HepG2 (cell line): Measurements from ENCODE around the gene MRPL10. TPM values are rescaled to one million over a fixed set of nuclear protein-coding genes. Genes with fewer than 3 reads are reported as not detected.

Source experiments
- CBX5 ChIP-seq: sonication (generic); formaldehyde crosslinking; IDR thresholded peaks from 2 replicates; pipeline ENCODE4 v1.4.0; 2020; ENCODE audit warnings: missing genetic modification reagents, borderline replicate concordance
- CREM ChIP-seq, 2 experiments: sonication (generic) in 1 of 2; formaldehyde crosslinking in 1 of 2; IDR thresholded peaks; 2 replicates each; pipeline versions ENCODE4 v1.4.0 to v1.6.1; 2016 to 2020; ENCODE audit warnings: antibody characterized with exemption in 1 of 2, mild to moderate bottlenecking in 1 of 2, missing genetic modification reagents in 1 of 2
- FOXK2 ChIP-seq: fragments of 450-650 bp; IDR thresholded peaks from 2 replicates; pipeline ENCODE4 v1.6.1; 2016
- HIVEP1 ChIP-seq: sonication (generic); formaldehyde crosslinking; IDR thresholded peaks from 2 replicates; pipeline ENCODE4 v1.4.0; 2020; ENCODE audit warnings: mild to moderate bottlenecking, missing genetic modification reagents
- HOXA5 ChIP-seq: sonication (generic); formaldehyde crosslinking; IDR thresholded peaks from 2 replicates; pipeline ENCODE4 v1.4.0; 2020; ENCODE audit warnings: missing genetic modification reagents
- ISL2 ChIP-seq: sonication (generic); formaldehyde crosslinking; IDR thresholded peaks from 2 replicates; pipeline ENCODE4 v1.5.0; 2020; ENCODE audit warnings: missing genetic modification reagents
- KLF16 ChIP-seq, 2 experiments: sonication (generic) in 1 of 2; formaldehyde crosslinking in 1 of 2; IDR thresholded peaks; 2 replicates each; pipeline versions ENCODE4 v1.6.1 to v1.8.0; 2016 to 2023; ENCODE audit warnings: missing genetic modification reagents in 2 of 2, missing compliant biosample characterization in 1 of 2
- LCORL ChIP-seq, 2 experiments: fragments of 450-650 bp in 1 of 2; sonication (generic) in 1 of 2; formaldehyde crosslinking in 1 of 2; IDR thresholded peaks; 2 replicates each; pipeline versions ENCODE4 v1.5.0 to v1.6.1; 2017 to 2020; ENCODE audit warnings: antibody characterized with exemption in 1 of 2, missing genetic modification reagents in 1 of 2
- MXD4 ChIP-seq: IDR thresholded peaks from 2 replicates; pipeline ENCODE4 v1.6.1; 2016; ENCODE audit warnings: mild to moderate bottlenecking, missing biosample characterization, missing genetic modification reagents
- NAIF1 ChIP-seq: sonication (generic); formaldehyde crosslinking; IDR thresholded peaks from 2 replicates; pipeline ENCODE4 v1.5.0; 2020; ENCODE audit warnings: mild to moderate bottlenecking, missing genetic modification reagents, borderline replicate concordance
- PHB2 ChIP-seq: fragments of 450-650 bp; IDR thresholded peaks from 2 replicates; pipeline ENCODE4 v1.6.1; 2018; ENCODE audit not compliant: partially characterized antibody
- RFXANK ChIP-seq: IDR thresholded peaks from 2 replicates; pipeline ENCODE4 v1.6.1; 2016
- SP140L ChIP-seq: sonication (generic); formaldehyde crosslinking; IDR thresholded peaks from 2 replicates; pipeline ENCODE4 v1.4.0; 2020; ENCODE audit warnings: missing genetic modification reagents, borderline replicate concordance
- SRF ChIP-seq: IDR thresholded peaks from 2 replicates; pipeline ENCODE4 v1.6.1; 2011; ENCODE audit warnings: mild to moderate bottlenecking, low read depth, low read length, moderate library complexity
- TBX2 ChIP-seq: sonication (generic); formaldehyde crosslinking; IDR thresholded peaks from 2 replicates; pipeline ENCODE4 v1.5.0; 2020; ENCODE audit warnings: missing genetic modification reagents, mild to moderate bottlenecking, borderline replicate concordance
- ZNF234 ChIP-seq: sonication (generic); formaldehyde crosslinking; conservative IDR thresholded peaks from 2 replicates; pipeline ENCODE4 v1.5.1; 2020; ENCODE audit warnings: mild to moderate bottlenecking, missing genetic modification reagents
- ZNF235 ChIP-seq: sonication (generic); formaldehyde crosslinking; IDR thresholded peaks from 2 replicates; pipeline ENCODE4 v1.8.1; 2023; ENCODE audit warnings: mild to moderate bottlenecking, missing genetic modification reagents, borderline replicate concordance
- ZNF256 ChIP-seq: sonication (generic); formaldehyde crosslinking; conservative IDR thresholded peaks from 2 replicates; pipeline ENCODE4 v1.4.0; 2020; ENCODE audit warnings: missing genetic modification reagents
- ZNF33A ChIP-seq: sonication (generic); formaldehyde crosslinking; IDR thresholded peaks from 2 replicates; pipeline ENCODE4 v1.5.1; 2020; ENCODE audit warnings: missing genetic modification reagents, mild to moderate bottlenecking, moderate library complexity, borderline replicate concordance
- ZNF446 ChIP-seq: sonication (generic); formaldehyde crosslinking; IDR thresholded peaks from 2 replicates; pipeline ENCODE4 v1.5.0; 2020; ENCODE audit warnings: mild to moderate bottlenecking, missing genetic modification reagents
- ZNF615 ChIP-seq: sonication (generic); formaldehyde crosslinking; IDR thresholded peaks from 2 replicates; pipeline ENCODE4 v1.5.0; 2020; ENCODE audit warnings: mild to moderate bottlenecking, missing genetic modification reagents, borderline replicate concordance
- ZNF749 ChIP-seq: sonication (generic); formaldehyde crosslinking; IDR thresholded peaks from 2 replicates; pipeline ENCODE4 v1.8.0; 2022; ENCODE audit warnings: mild to moderate bottlenecking, missing genetic modification reagents, moderate library complexity, borderline replicate concordance
- ZNF781 ChIP-seq: sonication (generic); formaldehyde crosslinking; IDR thresholded peaks from 2 replicates; pipeline ENCODE4 v1.5.1; 2020; ENCODE audit warnings: borderline replicate concordance, mild to moderate bottlenecking, missing genetic modification reagents; ENCODE audit errors: not compliant biosample characterization
- polyA plus RNA-seq, 8 experiments: library from polyadenylated mRNA; depleted of rRNA in 3 of 8; stranded (reverse) in 7 of 8; unstranded in 1 of 8; fragments of >200 nt; fragmentation: Illumina TruSeq in 4 of 8; extraction: Trizol in 4 of 8; gene quantifications; 2 replicates each; pipeline versions ENCODE4 v1.2.1 to v1.2.3, GENCODE V29; 2011 to 2016; ENCODE audit warnings: low read depth in 4 of 8, missing spikeins in 1 of 8, mixed read lengths in 1 of 8; ENCODE audit not compliant: insufficient read depth in 1 of 8
- total RNA-seq, 5 experiments: library from RNA; depleted of rRNA; stranded (reverse); fragments of >200 nt; fragmentation: Illumina TruSeq; extraction: Trizol; gene quantifications; 2 replicates each; pipeline ENCODE4 v1.2.3, GENCODE V29; 2016; ENCODE audit warnings: low read depth in 1 of 5
- TF ChIP-seq, protein P1 (sequence below): IDR thresholded peaks from 2 replicates; pipeline ENCODE4 v1.6.1; 2016; ENCODE audit warnings: mild to moderate bottlenecking, missing biosample characterization, missing genetic modification reagents
- TF ChIP-seq, protein P2 (sequence below): sonication (generic); formaldehyde crosslinking; IDR thresholded peaks from 2 replicates; pipeline ENCODE4 v1.4.0; 2020; ENCODE audit warnings: mild to moderate bottlenecking, missing genetic modification reagents
- TF ChIP-seq, protein P3 (sequence below): sonication (generic); formaldehyde crosslinking; IDR thresholded peaks from 2 replicates; pipeline ENCODE4 v1.4.0; 2020; ENCODE audit warnings: missing genetic modification reagents, borderline replicate concordance

MRPL10 gene
- total and polyA plus RNA-seq, 2 of the 13 experiments (the other 11 are each of a cell fraction or from before 2014, with no cell fraction given) = 56.7 to 149 TPM

DNA sequence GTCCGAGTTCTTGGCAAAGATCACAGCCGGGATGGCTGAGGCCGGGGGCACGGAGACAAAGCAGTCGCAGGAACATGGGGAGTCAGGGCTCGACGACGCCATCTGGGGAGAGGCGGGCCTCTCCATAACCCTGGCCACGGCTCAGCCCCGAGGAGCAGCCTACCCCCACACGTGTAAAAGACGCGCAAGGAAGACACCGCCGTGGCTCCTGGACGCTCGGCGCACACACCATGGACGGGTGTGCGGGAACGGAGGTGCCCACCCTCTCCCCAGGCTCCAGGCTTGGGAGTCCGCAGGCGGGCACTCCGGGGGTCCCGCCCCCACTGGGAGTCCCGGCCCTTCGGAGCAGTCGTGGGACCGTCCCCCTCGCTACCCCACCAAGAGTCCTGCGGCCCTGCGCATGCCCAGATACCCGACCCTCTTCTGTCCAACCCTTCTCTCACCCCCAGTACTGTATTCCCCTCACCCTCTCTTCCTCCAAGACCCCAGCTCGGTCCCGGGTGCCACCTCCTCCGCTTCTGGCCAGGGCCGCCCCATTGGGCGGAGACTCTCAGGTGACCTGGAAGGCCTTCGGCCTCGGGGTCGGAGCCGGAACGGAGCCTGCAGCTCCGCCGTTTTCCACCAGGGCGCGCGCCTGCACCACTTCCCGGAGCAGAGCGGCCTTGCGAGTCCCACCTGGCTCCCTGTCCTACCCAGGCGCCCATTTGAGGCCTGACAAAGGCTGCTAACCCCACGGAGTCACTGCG, 9.6 kb upstream of the MRPL10 start, which contains the start of gene SCRN2 (continued):
- TF ChIP-seq CREM (IDR thresholded peaks at IDR 0.05) (peak; percentile 24; the same call in 1 of the 2 replicates), CREM (CRISPR knock-in tag; IDR thresholded peaks at IDR 0.05) (no peak), ISL2 (CRISPR knock-in tag) (peak; percentile 73), MXD4 (CRISPR knock-in tag) (peak; percentile 87), LCORL (IDR thresholded peaks at IDR 0.05) (no peak), LCORL (CRISPR knock-in tag; IDR thresholded peaks at IDR 0.05) (peak; percentile 94), ZNF235 (CRISPR knock-in tag) (no peak), SRF (no peak), HIVEP1 (peak; percentile 78; the same call in 1 of the 2 replicates), ZNF749 (no peak), ZNF33A (peak; percentile 75; the same call in 1 of the 2 replicates), TBX2 (CRISPR knock-in tag) (peak; percentile 78), KLF16 (CRISPR knock-in tag; IDR thresholded peaks at IDR 0.05) (peak in 1 of 2 experiments; percentile 75; a peak in 1 of 4 replicates), ZNF781 (CRISPR knock-in tag) (peak; percentile 13), ZNF446 (0 out of 2 replicates have a peak, but pooled peaks have one; percentile 60), FOXK2 (no peak), ZNF256 (CRISPR knock-in tag) (peak; percentile 34; the same call in 1 of the 2 replicates), RFXANK (CRISPR knock-in tag) (peak; percentile 81; the same call in 1 of the 2 replicates), NAIF1 (peak; percentile 15; the same call in 1 of the 2 replicates), HOXA5 (CRISPR knock-in tag) (peak; percentile 79; the same call in 1 of the 2 replicates), ZNF615 (CRISPR knock-in tag) (no peak), SP140L (CRISPR knock-in tag) (0 out of 2 replicates have a peak, but pooled peaks have one; percentile 17), PHB2 (no peak), CBX5 (CRISPR knock-in tag) (peak; percentile 30; the same call in 1 of the 2 replicates), ZNF234 (CRISPR knock-in tag) (no peak)
- TF ChIP-seq, protein P1, sequence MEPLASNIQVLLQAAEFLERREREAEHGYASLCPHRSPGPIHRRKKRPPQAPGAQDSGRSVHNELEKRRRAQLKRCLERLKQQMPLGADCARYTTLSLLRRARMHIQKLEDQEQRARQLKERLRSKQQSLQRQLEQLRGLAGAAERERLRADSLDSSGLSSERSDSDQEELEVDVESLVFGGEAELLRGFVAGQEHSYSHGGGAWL = peak; percentile 34; the same call in 1 of the 2 replicates
- TF ChIP-seq, protein P2, sequence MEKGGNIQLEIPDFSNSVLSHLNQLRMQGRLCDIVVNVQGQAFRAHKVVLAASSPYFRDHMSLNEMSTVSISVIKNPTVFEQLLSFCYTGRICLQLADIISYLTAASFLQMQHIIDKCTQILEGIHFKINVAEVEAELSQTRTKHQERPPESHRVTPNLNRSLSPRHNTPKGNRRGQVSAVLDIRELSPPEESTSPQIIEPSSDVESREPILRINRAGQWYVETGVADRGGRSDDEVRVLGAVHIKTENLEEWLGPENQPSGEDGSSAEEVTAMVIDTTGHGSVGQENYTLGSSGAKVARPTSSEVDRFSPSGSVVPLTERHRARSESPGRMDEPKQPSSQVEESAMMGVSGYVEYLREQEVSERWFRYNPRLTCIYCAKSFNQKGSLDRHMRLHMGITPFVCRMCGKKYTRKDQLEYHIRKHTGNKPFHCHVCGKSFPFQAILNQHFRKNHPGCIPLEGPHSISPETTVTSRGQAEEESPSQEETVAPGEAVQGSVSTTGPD = 0 out of 2 replicates have a peak, but pooled peaks have one; percentile 57
- TF ChIP-seq, protein P3, sequence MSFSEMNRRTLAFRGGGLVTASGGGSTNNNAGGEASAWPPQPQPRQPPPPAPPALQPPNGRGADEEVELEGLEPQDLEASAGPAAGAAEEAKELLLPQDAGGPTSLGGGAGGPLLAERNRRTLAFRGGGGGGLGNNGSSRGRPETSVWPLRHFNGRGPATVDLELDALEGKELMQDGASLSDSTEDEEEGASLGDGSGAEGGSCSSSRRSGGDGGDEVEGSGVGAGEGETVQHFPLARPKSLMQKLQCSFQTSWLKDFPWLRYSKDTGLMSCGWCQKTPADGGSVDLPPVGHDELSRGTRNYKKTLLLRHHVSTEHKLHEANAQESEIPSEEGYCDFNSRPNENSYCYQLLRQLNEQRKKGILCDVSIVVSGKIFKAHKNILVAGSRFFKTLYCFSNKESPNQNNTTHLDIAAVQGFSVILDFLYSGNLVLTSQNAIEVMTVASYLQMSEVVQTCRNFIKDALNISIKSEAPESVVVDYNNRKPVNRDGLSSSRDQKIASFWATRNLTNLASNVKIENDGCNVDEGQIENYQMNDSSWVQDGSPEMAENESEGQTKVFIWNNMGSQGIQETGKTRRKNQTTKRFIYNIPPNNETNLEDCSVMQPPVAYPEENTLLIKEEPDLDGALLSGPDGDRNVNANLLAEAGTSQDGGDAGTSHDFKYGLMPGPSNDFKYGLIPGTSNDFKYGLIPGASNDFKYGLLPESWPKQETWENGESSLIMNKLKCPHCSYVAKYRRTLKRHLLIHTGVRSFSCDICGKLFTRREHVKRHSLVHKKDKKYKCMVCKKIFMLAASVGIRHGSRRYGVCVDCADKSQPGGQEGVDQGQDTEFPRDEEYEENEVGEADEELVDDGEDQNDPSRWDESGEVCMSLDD = 0 out of 2 replicates have a peak, but pooled peaks have one; percentile 82
